DMS53 treated with DMSO at 0.1 percent for 48 hours (cell line): ENCODE results near the gene SCLY.
A peak's percentile ranks its signal among the peaks of the same experiment; 100 is the strongest.
"Not testable (repeated sequence)": the region's sequence is repeated elsewhere in the genome, so short reads cannot be mapped to it uniquely, and the experiment has no call there.

ENCODE experiments used
- DNase-seq: peaks from one replicate; lab custom pipeline; 2025; ENCODE audit not compliant: unreplicated experiment; lab: John Stamatoyannopoulos, UW

The SCLY gene

DNA sequence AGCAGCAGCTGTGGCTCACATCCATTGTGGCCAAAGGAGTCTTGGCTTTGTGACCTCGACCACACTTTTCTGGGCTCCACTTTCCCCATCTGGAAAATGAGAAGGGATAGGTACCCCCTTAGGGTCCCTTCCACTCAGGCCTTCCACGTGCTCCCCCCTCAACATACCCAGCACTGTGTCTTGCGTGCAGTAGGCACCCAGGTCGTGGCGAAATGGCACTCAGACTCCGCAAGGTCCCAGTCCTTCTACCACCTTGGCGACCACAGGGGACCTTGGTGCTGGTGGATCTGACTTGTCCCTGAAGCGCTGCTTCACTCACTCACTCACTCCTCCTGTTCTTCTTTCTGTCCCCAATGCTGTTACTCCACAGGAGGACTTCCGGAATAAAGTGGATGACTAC lies 19.9 kb upstream of the SCLY start:
- no peak for DNase-seq

DNA sequence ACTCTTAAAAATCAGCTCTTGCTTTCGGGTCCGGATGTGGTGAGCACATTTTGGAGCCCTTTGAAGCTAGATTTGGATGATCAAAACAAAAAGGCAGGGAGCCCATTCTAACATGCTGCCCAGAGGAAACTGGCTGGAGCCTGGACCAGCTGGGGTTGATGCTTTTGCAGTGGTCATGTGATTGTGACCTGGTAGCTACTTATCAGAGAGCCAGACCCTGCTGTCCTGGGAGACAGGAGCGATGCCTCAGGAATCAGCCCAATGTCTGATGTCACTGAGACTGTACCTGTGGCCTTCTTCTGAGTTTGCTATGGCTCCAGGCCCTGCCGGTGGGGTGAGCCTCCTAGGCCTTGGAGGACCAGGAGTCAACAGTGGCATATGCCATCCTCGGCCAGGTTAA lies 18.7 kb upstream of the SCLY start:
- no peak for DNase-seq

DNA sequence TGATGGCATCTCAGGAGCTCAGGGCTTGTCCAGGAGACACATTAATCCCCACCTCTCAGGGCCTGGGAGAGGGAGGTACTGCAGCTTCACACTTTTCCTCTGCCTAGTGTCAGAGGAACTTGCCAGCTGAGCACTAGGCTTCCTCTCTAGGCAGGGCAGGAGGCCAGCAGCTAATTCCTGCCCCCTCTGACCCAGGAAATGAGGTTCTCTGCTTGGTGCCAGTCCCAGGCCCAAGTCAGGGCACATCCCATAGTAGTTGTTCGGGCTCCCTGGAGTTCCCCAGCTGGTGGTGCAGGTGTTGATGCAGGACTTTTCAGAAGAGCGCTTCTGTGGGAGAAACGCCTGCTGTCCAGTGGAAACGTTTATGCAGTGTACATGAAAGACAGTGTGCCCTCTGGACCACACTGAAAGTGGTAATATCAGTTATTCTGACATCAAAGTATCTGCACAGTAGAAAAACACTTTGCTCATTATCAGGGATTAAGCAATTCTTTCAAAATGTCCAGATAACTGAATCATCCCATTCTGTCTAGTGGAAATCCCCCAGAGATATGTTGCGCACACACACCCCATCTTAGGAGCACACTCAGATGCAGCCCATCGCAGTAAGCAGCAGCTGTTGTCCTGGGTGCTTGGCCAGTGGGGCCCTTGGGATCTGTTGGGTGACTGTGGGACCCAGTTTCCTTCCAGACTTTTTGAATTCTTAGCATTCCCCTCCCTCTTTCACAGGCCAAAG lies 17.8 kb upstream of the SCLY start:
- no peak for DNase-seq

DNA sequence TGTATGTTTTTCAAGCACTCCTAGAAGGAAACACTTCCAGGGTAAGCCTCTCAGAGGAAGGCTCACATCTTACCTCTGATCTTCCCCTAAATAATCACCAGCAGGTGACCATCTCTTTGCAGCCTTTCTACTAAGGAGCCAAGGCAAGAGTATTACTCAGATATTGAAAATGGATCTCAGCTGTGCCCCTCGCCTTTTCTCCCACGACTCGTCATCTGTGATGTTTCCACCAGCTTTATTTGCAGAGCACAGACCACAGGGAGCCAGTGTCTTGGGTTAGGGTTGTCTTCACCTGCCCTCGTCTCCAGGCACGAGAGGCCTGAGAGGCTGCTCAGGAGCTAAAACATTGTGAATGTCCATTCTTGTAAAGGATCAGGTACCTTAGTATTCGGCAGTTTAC lies 16.9 kb upstream of the SCLY start:
- DNase-seq: no peak

DNA sequence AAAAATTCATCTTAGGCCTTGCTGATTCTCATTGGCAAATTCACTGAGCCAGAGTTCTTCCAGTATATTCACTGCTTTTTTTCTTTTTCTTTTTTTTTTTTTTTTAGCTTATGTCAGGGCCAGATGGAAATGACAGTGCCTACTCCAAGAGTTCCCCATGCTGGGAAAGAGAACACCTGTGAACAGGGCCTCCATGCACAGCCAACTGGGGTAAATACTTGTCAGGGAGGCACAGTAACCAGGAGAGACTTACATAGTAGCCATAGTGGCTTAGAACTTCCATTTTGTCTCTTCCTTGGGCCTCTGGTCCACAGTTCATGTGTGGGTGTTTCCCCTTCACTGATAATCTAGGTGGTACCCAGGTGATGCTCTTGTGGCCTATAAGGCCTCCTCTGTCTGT lies 15.2 kb upstream of the SCLY start:
- DNase-seq: no peak

DNA sequence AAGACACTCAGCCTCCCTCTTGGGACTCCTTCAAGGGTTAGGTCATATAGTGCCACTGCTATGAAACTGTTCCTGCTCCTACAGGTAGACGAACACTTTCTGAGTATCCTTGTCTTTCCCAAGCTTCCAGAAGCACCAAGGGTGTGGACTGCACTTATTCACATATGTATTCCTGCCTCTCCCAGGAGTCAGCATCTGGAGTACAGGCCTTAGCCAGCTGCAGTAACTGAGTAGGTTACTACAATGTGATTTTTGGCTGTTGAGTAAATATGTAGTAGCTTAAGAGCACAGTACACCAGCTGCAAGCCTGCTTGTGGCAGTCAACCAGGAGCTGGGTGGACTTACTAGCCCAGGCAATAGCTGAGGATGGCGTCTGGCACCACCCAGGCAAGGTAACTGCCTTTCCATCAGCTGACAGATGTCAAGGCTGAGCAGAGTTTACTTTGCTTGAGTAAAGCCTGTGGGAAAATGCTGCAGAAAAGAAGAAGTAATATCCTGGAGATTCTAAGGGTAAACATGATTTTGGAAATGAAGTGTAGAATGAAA lies 14.0 kb upstream of the SCLY start:
- DNase-seq: no peak

DNA sequence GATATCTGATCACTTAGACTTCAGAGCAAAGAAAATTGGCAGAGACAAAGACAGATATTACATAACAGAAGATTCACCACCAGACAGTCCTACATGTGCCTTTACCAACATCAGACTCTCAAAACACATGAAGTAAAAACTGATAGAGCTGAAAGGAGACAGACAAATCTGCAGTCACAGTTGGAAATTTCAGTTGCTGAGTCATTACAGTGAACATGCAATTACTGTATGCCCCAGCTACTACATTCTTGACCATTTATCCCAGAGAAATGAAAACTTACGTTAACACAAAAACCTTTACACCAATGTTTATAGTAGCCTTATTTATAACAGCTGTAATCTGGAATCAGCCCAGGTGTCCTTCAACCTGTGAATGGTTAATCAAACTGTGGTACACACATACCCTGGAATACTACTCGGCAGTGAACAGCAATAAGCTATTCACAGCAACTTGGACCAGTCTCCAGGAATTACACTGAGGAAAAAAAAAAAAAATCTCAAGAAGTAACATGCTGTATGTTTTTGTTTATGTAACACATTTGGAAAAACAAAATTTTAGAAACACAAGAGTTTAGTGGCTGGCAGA lies 7.5 kb upstream of the SCLY start:
- DNase-seq: no peak

DNA sequence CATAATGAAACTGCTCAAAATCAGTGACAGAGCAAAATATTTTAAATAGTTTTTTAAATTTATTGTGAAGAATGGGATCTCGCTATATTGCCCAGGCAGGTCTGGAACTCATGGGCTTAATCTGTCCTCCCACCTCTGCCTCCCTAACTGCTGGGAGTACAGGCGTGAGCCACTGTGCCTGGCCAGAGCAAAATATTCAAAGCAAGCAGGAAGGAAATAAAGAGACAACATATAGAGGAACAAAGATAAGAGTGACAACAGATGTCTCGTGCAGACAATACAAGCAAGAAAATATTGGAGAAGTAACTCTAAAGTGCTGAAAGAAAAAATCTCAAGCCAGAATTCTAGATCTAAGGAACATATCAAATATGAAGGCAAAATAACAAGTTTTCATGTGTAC lies 5.0 kb upstream of the SCLY start:
- DNase-seq: no peak

DNA sequence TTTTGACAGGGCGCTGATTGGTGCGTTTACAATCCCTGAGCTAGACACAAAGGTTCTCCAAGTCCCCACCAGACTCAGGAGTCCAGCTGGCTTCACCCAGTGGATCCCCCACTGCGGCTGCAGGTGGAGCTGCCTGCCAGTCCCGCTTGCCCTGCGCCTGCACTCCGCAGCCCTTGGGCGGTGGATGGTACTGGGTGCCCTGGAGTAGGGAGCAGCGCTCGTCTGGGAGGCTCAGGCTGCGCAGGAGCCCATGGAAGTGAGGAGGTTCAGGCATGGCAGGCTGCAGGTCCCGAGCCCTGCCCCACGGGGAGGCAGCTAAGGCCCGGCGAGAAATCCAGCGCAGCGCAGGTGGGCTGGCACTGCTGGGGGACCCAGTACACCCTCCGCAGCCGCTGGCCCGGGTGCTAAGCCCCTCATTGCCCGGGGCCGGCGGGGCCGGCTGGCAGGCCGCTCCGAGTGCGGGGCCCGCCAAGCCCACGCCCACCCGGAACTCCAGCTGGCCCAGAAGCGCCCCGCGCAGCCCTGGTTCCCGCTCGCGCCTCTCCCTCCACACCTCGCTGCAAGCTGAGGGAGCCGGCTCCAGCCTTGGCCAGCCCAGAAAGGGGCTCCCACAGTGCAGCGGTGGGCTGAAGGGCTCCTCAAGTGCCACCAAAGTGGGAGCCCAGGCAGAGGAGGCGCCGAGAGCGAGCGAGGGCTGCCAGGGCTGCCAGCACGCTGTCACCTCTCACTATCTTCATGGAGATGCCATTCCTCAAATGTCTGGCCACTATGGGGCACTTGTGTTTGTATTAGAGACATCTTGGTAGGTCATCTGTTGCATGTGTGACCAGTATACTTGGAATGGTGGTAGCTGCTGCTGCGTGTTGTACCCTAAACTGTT lies 2.9 kb upstream of the SCLY start:
- not testable (repeated sequence) for DNase-seq

DNA sequence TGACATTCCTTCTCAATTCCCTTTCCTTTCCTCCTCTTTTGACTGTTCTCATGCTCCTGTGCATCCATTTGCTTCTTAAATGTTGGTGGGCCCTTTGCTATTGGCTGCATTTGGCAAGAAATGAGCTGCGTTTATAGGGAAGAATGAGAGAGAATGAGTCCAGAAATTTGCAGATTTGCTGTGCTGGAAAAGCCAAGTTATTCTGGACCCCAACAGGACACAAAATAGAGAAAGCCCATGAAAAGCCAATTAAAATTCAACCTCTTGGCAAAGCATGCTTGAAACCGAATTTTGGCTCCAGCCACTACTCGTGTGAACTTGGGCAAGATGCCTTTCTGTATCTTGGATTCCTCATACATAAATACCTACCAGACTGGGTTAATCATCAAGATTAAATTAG lies 1.3 kb upstream of the SCLY start:
- no peak for DNase-seq

DNA sequence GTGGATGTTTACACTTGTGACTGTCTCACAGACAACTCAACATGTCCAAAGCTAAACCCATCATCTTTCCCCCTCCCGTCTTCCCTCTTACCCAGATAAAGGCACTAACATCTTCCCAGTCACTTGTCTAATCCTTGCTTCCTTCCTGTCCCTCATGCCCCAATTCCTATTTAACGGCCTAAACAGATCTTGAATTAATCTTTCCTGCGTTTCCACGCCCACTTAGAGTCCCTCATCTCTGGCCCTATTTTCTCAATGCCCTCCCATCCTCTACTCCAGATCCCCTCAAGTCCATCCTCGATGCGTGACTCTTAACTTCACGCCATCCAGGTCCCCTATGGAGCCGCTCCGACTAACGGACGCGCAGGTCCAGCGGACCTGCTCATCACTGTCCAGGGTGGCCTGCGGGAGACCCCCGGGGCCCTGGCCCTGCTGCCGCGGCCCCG lies 682 bp upstream of the SCLY start:
- peak; percentile 60 for DNase-seq

DNA sequence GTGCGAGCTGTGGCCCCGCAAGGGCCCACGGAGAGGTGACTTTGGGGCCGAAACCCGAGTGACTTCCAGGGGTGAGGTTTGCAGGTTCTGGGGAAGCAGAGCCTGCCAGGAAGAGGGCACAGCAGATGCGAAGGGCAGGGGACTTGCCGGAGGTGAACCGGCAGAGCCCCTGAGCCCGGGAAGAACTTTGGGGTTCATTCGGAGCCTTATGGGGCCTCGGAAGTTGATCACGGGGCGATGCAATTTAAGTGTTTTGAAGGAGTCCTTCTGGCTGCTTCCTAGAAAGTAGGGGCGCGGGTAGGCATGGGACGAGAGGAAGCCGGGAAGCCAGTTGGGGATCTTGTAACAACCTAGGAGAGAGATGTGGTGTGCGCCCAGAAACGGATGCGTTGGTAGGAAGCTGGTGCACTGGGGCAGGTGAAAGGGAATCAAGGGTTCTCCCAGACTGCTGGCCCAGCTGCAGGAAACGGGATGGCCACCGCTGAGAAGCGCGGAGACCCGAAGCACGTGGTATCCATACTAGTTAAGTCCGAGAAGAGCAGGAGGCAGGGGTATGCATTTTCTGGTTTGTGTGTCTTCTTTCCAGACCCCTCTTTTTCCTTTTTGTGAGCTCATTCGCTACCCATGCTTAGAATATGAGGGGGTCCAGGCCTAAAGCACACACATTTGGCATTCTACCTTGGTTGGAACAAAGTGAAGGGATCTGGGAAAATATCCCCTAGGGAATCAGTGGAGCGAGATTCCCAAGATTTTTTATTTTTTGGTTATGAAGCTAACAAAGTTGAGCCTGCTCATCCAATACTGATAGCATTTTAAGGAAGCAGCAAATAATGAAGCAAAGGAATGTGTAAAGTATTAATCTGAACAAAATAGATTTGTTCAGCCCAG lies 758 bp downstream of the SCLY start:
- peak; percentile 63 for DNase-seq

DNA sequence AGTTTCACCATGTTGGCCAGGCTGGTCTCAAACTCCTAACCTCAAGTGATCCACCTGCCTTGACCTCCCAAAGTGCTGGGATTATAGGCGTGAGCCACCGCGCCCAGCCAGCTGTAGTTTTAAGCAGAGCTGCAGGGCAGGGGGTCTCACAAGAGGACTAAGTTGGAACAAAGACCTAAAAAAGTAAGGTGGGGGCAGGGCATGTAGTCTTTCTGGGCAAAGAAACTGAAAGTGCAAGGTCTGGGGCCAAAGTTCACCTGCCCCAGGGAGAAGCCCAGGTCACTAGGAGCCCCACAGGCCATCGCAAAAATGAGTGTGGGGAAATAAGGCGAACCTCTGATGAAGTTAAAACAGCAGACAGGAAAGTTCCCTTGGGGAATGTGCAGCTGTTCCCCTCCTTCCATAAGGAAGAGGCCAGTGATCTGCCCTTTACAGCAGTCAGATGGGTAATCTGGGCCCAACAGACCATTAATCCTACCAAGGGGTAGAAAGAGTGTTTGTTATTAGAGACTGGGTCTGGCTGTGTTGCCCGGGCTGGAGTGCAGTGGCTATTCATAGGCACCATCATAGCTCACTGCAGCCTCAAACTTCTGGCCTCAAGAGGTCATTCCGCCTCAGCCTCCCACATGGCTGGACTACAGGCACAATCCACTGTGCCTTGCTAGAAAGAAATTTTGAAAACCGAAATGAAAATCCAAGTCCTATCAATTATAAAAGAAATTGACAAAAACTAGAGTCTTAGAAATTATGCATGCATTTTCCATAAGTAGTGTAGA lies 2.8 kb downstream of the SCLY start:
- no peak for DNase-seq

DNA sequence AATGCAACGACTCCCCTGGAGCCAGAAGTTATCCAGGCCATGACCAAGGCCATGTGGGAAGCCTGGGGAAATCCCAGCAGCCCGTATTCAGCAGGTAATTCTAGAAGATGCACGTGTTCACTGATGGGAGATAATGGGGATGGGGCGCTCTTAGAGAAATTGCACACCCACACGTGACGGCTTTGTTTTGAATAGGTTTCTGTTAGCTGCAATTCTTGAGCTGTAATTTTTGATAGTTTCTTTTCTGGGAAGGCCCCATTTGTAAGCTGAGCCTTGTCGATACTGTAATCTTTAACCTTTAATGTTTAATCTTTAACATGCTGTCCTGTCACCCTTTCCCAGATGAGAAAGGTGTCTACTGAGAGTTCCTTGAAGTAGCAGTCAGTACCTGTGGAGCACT lies 3.6 kb downstream of the SCLY start:
- no peak for DNase-seq

DNA sequence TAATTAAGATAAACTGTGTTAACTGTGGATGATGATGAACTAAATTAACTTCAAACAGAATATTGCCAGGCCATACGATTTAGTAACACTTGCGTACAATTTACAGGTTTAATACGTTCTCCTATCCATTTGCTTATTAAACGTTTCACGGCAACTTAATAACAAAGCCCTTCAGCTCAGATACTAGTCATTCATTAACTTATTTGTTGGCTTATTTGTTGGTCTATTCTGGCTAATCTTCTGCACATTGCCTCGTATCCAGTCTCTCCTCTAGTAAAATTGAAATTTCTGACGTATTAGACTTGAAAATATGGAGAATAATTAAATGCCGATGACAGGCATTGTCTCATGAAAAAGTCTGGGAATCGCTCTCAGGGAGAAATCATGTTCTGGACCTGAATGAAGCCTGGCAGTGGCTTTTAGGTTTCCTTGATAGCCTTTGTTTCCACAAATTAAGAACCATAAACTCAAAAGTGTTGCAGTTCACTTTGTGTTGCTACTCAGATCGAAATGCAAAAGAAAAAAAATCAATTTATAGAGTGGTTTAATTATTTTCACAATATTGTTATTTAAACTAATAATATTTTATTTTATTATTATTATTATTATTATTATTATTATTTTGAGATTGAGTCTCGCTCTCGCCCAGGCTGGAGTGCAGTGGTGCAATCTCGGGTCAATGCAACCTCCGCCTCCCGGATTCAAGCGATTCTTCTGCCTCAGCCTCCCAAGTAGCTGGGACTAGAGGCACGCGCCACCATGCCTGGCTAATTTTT lies 4.5 kb downstream of the SCLY start:
- DNase-seq: no peak

DNA sequence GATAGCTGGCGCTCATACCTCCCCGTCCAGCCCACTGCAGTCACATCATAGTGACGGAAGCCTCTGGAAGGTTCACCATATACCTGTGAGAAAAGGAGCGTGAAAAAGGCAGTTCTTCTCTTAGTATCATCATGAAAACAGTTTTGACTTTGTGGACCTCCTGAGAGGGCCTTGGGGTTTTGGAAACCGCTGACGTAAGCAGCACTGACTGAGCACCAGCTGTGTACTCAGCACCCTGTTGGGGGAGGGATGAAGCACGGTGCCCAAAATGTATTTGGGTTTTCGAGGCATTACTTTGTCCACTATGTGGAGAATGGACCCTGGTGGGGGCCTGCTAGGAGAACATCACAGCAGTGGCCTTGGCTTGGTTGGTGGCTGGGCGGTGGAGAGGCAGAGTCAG lies 5.4 kb downstream of the SCLY start:
- no peak for DNase-seq

DNA sequence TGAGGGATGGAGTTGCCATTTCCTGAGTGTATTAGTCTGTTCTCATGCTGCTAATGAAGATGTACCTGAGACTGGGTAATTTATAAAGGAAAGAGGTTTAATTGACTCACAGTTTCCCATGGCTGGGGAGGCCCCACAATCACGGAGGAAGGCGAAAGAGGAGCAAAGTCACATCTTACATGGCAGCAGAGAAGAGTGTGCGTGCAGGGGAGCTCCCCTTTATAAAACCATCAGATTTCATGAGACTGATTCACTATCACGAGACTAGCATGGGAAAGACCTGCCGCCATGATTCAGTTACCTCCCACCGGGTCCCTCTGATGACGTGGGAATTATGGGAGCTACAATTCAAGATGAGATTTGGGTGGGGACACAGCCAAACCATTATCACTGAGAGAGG lies 5.9 kb downstream of the SCLY start:
- DNase-seq: not testable (repeated sequence)

DNA sequence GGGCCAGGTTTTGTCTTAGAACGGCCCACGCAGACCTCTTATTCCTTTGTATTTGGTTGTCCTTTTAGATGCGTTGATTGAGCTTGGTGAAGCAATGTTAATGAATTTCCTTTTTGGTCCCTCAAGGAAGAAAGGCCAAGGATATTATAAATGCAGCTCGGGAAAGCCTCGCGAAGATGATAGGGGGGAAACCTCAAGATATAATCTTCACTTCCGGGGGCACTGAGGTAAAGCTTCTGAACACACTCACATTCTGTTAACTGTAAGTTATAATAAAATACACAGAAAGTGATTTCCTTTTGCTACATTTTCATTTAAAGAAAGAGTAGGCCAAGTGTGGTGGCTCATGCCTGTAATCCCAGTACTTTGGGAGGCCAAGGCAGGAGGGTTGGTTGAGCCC lies 7.1 kb downstream of the SCLY start:
- no peak for DNase-seq

DNA sequence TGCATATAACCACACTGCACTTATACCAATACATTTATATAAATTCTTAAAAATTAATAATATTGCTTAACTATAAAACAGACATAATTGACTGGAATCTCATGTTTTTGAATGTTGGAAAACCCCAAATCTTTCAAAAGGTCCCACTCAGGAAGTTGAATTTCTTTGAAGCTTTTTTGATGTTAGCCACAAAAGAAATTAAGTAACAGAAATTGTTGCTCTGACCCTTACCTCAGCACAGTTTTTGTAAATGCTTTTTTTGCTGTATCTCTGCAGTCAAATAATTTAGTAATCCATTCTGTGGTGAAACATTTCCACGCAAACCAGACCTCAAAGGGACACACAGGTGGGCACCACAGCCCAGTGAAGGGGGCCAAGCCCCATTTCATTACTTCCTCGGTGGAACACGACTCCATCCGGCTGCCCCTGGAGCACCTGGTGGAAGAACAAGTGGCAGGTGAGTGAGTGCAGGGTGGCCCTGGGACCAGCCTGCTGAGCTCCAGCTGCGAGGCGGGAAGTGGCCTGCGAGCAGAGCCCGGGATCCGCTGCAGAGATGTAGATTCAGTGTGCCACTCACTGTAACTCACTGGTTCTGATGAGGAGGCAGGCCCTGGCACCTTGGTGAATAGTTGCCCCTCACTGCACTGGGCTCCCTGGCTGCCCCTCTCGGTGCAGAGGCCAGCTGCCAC lies 8.4 kb downstream of the SCLY start:
- DNase-seq: no peak
